ENCODE data around the gene ERAL1.
"Not testable (repeated sequence)": the region's sequence is repeated elsewhere in the genome, so short reads cannot be mapped to it uniquely, and the experiment has no call there.

ERAL1 gene

GRCh38 chr17:28854457-28855335, at the start of gene ERAL1:
Gene ERAL1, plus strand, starts transcription at chr17:28855016. Its CDS starts 19 bp downstream, at chr17:28855035.
- DNase-seq, result peak; percentile 90

- no peak for DNase-seq
Measured at GRCh38 chr17:28807925-28808634, 46.7 kb upstream of the ERAL1 start.

- no peak for DNase-seq
Measured at GRCh38 chr17:28810437-28810836, 44.4 kb upstream of the ERAL1 start.

GRCh38 chr17:28811651-28812090, 43.1 kb upstream of the ERAL1 start:
- peak; percentile 29 for DNase-seq

- peak; percentile 99 for DNase-seq
Measured at GRCh38 chr17:28812091-28812747, 42.6 kb upstream of the ERAL1 start.

- DNase-seq, result no peak
Measured at GRCh38 chr17:28812748-28813377, 42.0 kb upstream of the ERAL1 start.

- no peak for DNase-seq
Measured at GRCh38 chr17:28816540-28816939, 38.3 kb upstream of the ERAL1 start.

- no peak for DNase-seq
Measured at GRCh38 chr17:28818819-28819221, 36.0 kb upstream of the ERAL1 start.

- DNase-seq, result no peak
Measured at GRCh38 chr17:28819582-28819981, 35.2 kb upstream of the ERAL1 start.

GRCh38 chr17:28827672-28828071, 27.1 kb upstream of the ERAL1 start:
- no peak for DNase-seq

GRCh38 chr17:28828294-28829040, 26.3 kb upstream of the ERAL1 start:
- DNase-seq, result no peak

- DNase-seq, result no peak
Measured at GRCh38 chr17:28834420-28834819, 20.4 kb upstream of the ERAL1 start.

GRCh38 chr17:28836541-28836940, 18.3 kb upstream of the ERAL1 start:
- not testable (repeated sequence) for DNase-seq

GRCh38 chr17:28839221-28839620, 15.6 kb upstream of the ERAL1 start:
- DNase-seq, result no peak

GRCh38 chr17:28841901-28842281, 12.9 kb upstream of the ERAL1 start:
- DNase-seq, result no peak

- peak; percentile 89 for DNase-seq
Measured at GRCh38 chr17:28842282-28843012, 12.4 kb upstream of the ERAL1 start, which contains the start of gene FAM222B. Gene FAM222B, minus strand, starts transcription at chr17:28842790. Its CDS starts 76,123 bp downstream, at chr17:28766667.

GRCh38 chr17:28843816-28844148, 11.0 kb upstream of the ERAL1 start:
- DNase-seq, result no peak

- no peak for DNase-seq
Measured at GRCh38 chr17:28846231-28846630, 8.6 kb upstream of the ERAL1 start.

- not testable (repeated sequence) for DNase-seq
Measured at GRCh38 chr17:28846699-28847098, 8.1 kb upstream of the ERAL1 start.

- DNase-seq, result not testable (repeated sequence)
Measured at GRCh38 chr17:28848667-28849066, 6.1 kb upstream of the ERAL1 start.

- no peak for DNase-seq
Measured at GRCh38 chr17:28849281-28849680, 5.5 kb upstream of the ERAL1 start.

- no peak for DNase-seq
Measured at GRCh38 chr17:28853295-28853694, 1.5 kb upstream of the ERAL1 start.
